HG03442 (cell line): Measurements from ENCODE around the gene SRR.

Experiments
- ATAC-seq: cut with Tn5 transposase; IDR thresholded peaks from one replicate; pipeline ENCODE4 v1.9.1; 2021; ENCODE audit warnings: mild to moderate bottlenecking, moderate library complexity; ENCODE audit not compliant: unreplicated experiment

SRR gene

DNA sequence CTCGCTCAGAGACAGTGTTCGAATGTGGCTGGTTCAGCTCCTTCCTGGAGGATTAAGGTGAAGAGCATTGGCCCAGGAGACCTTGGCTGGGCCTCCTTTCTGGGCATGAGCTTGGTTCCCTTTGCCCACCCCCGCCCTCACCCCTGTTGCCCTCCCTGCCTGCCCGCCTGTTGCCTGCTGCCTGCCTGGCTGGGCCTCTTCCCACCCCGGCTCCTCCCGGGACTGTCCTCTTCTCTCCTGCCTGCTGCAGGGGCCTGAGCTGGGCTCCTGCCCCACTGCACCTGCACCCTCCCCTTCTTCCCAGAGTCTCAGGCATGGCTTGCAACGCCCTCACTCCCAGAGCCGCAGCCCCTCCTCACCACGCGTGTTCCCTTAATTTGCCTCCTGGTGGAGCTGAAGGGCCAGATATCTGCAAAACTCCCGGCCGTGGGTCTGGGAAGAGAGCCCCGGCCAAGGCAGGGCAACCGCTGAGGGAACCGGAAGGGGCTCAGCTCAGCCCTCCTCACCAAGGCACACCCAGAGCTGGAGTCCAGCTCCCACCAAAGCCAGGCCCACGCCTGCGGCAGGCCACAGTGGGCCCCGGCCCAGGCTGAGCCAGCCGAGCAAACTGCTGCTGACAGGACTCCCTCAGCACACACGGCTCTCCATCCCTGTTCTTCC is 65.9 kb downstream of the SRR start:
- no peak for ATAC-seq

DNA sequence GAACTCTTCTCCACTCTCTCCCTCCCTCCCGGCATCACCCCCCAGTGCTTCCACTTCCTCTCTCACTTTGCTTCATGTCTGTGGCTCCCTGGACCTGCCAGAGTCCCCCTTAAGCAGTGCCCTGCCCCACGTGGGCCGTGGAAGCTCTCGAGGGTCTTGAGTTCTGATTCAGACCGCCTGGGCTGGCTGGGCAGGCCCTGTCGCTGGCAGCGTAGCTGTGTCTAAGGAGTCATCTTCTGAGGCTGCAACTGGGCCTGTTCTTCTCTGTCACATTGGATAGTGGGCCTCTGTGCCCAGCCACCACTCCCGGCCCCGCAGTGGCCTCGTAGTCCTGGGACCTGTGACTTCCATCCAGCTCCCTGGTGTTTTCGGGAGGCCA is 66.5 kb downstream of the SRR start:
- ATAC-seq = no peak

GRCh38 chr17:2371183-2372130 is 67.7 kb downstream of the SRR start:
- no peak for ATAC-seq

GRCh38 chr17:2372180-2372579 is 68.4 kb downstream of the SRR start:
- ATAC-seq = no peak

DNA sequence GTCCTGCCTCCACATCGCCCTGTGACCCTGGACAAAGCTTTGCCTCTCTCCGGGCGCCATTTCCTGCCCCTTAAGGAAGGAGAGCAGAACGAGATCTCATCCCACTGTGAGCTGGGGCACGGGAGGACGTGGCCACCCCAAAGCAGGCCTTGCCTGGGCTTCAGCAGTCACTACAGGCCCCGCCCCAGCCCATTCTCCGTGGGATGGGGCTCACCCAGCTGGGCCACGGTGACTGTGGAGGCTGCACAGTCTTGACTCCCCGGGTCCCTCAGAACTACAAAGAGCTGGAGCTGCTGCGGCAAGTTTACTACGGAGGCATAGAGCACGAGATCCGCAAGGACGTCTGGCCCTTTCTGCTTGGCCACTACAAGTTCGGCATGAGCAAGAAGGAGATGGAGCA is 68.9 kb downstream of the SRR start:
- ATAC-seq = no peak

DNA sequence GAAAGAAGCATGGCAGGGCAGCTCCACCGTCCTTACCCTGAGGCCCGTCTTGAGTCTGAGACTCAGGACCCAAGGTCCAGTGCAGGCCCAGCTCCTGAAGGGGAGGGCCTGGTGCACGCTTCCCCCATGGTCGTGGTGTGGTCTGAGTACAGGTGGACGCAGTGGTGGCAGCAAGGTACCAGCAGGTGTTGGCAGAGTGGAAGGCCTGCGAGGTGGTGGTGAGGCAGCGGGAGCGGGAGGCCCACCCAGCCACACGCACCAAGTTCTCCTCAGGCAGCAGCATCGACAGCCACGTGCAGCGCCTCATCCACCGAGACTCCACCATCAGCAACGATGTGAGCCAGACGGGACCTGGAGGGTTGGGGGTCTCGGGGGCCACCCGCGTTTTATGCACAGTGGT is 69.4 kb downstream of the SRR start:
- no peak for ATAC-seq
